ENCODE measurements around the gene ABCA12. TPM values are rescaled to one million over a fixed set of nuclear protein-coding genes. Genes with fewer than 3 reads are reported as not detected.

The ABCA12 gene
- polyA plus RNA-seq, 3 donors: 0.26 to 0.34 (median 0.32) TPM

- DNase-seq (ENCODE audit: extremely low read depth in 1 of 11, low read depth in 9 of 11, low spot score in 4 of 11): peak in 2 of 11 donors; percentile 7 to 20
These were observed 585 bp downstream of the ABCA12 start for GRCh38 chr2:215137741-215138340.

GRCh38 chr2:215137329-215137686 is 1.1 kb downstream of the ABCA12 start:
- no peak for DNase-seq (ENCODE audit: extremely low read depth in 1 of 11, low read depth in 9 of 11, low spot score in 4 of 11)

- no peak for DNase-seq (ENCODE audit: extremely low read depth in 1 of 11, low read depth in 9 of 11, low spot score in 4 of 11)
These were observed 1.6 kb downstream of the ABCA12 start for GRCh38 chr2:215136669-215137328.

- DNase-seq (ENCODE audit: extremely low read depth in 1 of 11, low read depth in 9 of 11, low spot score in 4 of 11): no peak
These were observed 18.0 kb downstream of the ABCA12 start for GRCh38 chr2:215120401-215120800.

GRCh38 chr2:215119847-215120246 is 18.6 kb downstream of the ABCA12 start:
- DNase-seq (ENCODE audit: extremely low read depth in 1 of 11, low read depth in 9 of 11, low spot score in 4 of 11): no peak

- no peak for DNase-seq (ENCODE audit: extremely low read depth in 1 of 11, low read depth in 9 of 11, low spot score in 4 of 11)
These were observed 27.5 kb downstream of the ABCA12 start for GRCh38 chr2:215110918-215111317.

- DNase-seq (ENCODE audit: extremely low read depth in 1 of 11, low read depth in 9 of 11, low spot score in 4 of 11): no peak
These were observed 31.0 kb downstream of the ABCA12 start for GRCh38 chr2:215107216-215108056.

- no peak for DNase-seq (ENCODE audit: extremely low read depth in 1 of 11, low read depth in 9 of 11, low spot score in 4 of 11)
These were observed 32.6 kb downstream of the ABCA12 start for GRCh38 chr2:215105607-215106354.

GRCh38 chr2:215104226-215104625 is 34.2 kb downstream of the ABCA12 start:
- no peak for DNase-seq (ENCODE audit: extremely low read depth in 1 of 11, low read depth in 9 of 11, low spot score in 4 of 11)

GRCh38 chr2:215098875-215099274 is 39.6 kb downstream of the ABCA12 start:
- no peak for DNase-seq (ENCODE audit: extremely low read depth in 1 of 11, low read depth in 9 of 11, low spot score in 4 of 11)

- no peak for DNase-seq (ENCODE audit: extremely low read depth in 1 of 11, low read depth in 9 of 11, low spot score in 4 of 11)
These were observed 54.3 kb downstream of the ABCA12 start for GRCh38 chr2:215084080-215084479.

GRCh38 chr2:215083146-215083545 is 55.3 kb downstream of the ABCA12 start:
- no peak for DNase-seq (ENCODE audit: extremely low read depth in 1 of 11, low read depth in 9 of 11, low spot score in 4 of 11)

GRCh38 chr2:215082446-215082845 is 56.0 kb downstream of the ABCA12 start:
- DNase-seq (ENCODE audit: extremely low read depth in 1 of 11, low read depth in 9 of 11, low spot score in 4 of 11): peak in 3 of 11 donors; percentile 15 to 26 (median 18)

- peak in 8 of 11 donors; percentile 7 to 37 (median 26) for DNase-seq (ENCODE audit: extremely low read depth in 1 of 11, low read depth in 9 of 11, low spot score in 4 of 11)
These were observed 57.9 kb downstream of the ABCA12 start for GRCh38 chr2:215080545-215080944.

- DNase-seq (ENCODE audit: extremely low read depth in 1 of 11, low read depth in 9 of 11, low spot score in 4 of 11): no peak
These were observed 66.8 kb downstream of the ABCA12 start for GRCh38 chr2:215071676-215072075.

GRCh38 chr2:215068399-215068798 is 70.0 kb downstream of the ABCA12 start:
- DNase-seq (ENCODE audit: extremely low read depth in 1 of 11, low read depth in 9 of 11, low spot score in 4 of 11): no peak

- DNase-seq (ENCODE audit: extremely low read depth in 1 of 11, low read depth in 9 of 11, low spot score in 4 of 11): no peak
These were observed 72.3 kb downstream of the ABCA12 start for GRCh38 chr2:215066124-215066523.

GRCh38 chr2:215063526-215063925 is 74.9 kb downstream of the ABCA12 start:
- no peak for DNase-seq (ENCODE audit: extremely low read depth in 1 of 11, low read depth in 9 of 11, low spot score in 4 of 11)

GRCh38 chr2:215060861-215061536 is 77.4 kb downstream of the ABCA12 start:
- DNase-seq (ENCODE audit: extremely low read depth in 1 of 11, low read depth in 9 of 11, low spot score in 4 of 11): no peak

Measured in renal cortex interstitium (tissue), 11 donors.